LHCN-M2 (cell line): ENCODE measurements around the gene SPON1. TPM values are rescaled to one million over a fixed set of nuclear protein-coding genes. Genes with fewer than 3 reads are reported as not detected.
"Not testable (repeated sequence)": the region's sequence is repeated elsewhere in the genome, so short reads cannot be mapped to it uniquely, and the experiment has no call there.

Source experiments
- DNase-seq: peaks from one replicate; pipeline ENCODE4 v3.0.0-alpha.2; 2012; ENCODE audit warnings: low read depth
- total RNA-seq: library from RNA; depleted of rRNA; stranded (reverse); fragments of >200 nt; gene quantifications from 2 replicates; pipeline ENCODE4 v1.2.3, GENCODE V29; 2014

Gene SPON1
- total RNA-seq, 1 experiment from 2014 or later, result not detected

DNA sequence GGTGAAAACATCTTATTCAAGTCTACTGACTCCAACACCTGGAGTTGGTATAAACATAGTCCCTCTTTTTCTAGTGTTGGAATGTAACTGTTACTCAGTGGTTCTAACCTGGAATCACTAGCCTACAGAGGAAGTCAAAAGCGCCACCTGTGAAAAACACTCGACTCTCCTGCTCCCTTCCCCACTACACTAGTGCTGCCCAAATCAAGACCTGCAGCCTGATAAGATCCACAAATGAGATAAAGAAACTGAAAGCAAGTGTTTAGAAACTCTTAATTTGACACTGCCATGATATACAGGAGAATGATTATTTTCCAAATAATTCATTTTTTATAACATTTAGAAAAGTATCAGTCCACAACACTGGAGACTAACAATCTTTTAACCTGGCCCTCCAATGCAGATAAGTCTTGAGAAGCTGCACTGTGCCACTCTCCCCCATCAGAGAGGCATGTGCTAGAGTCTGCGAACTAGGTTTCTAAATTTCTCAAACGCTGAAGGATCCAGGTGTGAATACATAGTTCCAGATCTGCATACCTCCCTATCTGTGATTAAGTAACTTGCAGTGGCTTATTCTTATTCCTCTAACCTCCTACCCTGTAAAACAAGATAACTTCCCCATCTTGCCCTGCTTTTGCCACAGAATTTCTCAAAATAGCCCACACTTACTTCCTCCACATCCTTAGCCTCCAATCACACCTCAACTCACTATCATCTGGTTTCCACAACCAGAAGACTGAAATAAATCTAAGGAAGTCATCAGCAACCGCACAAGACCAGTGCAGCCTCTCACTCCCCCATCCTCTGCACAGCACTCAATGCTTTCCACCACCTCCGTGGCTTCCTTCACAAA, 308.4 kb downstream of the SPON1 start:
- no peak for DNase-seq

GRCh38 chr11:14273895-14274294, 311.4 kb downstream of the SPON1 start:
- no peak for DNase-seq

DNA sequence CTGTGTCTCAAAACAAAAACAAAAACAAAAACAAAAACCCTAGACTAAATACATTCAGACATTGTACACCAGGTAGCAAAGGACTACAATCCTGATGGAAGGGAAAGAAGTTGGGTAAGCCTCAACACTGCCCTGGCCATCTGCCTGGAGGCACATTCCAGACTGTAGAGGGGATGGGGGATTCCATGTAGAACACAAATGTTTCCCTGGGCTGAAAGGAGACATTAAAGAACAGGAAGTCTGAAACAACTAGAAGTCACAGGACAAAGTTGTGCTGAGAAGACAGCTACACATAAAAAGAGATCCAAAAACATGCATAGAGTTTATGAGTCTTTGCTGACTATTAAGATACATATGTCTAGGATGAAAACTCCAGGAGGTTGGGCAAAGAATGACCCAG, 312.6 kb downstream of the SPON1 start:
- DNase-seq, result no peak

DNA sequence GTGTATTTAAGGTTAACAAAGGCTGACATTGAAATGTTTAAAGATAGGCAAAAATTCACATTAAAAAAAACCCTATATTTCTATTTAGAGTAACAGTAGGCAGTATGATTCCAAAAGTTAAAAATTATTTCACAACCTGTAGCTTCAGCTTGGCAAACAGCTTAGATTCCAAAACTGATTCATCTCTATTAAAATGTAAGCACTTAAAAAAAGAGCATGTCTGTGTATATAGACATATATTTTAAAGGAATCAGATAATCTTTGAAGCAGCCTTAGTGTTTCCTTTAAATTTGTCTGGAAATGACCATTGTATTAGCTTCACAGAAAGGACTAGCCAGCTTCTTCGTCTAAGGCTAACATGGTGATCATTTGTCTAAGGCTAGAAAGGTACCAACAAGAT, 316.3 kb downstream of the SPON1 start:
- DNase-seq, result not testable (repeated sequence)

- DNase-seq, result peak; percentile 69
Measured at GRCh38 chr11:14288189-14288935, 325.8 kb downstream of the SPON1 start.

- DNase-seq, result no peak
Measured at GRCh38 chr11:14290422-14290821, 327.9 kb downstream of the SPON1 start.

GRCh38 chr11:14299921-14300320, 337.4 kb downstream of the SPON1 start:
- DNase-seq, result no peak

DNA sequence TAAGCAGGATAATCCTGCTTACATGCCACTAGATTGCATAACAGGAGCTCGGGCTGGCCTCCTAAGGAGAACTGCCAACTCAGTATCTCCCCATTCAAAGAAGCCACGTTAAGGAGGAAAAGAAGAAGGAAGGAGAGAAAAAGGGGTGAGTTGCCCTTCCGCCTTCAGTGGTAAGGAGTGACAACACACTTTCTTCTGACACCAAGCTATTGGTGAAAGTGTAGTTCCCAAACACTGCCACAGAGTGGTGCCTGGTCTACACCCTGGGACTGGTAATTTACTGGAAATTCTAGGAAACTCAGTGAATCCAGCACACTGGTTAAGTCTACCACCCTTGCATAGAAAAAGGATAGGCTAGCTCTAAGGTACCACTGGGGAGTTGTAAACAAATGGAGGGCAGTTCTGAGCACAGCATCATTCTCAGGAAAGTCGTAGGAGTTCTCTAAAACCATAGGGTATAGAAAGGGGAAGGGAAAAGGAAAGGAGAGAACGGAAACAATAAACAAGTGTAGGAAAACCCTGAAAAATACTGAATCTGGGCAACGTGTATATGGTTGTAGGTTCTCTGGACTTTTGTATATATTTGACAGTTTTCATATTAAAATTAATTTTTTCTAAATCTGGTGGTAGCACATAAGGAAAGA, 338.3 kb downstream of the SPON1 start:
- peak; percentile 76 for DNase-seq

GRCh38 chr11:14304601-14305000, 342.1 kb downstream of the SPON1 start:
- peak; percentile 64 for DNase-seq

- no peak for DNase-seq
Measured at GRCh38 chr11:14305649-14306048, 343.1 kb downstream of the SPON1 start.

GRCh38 chr11:14306481-14306880, 344.0 kb downstream of the SPON1 start:
- DNase-seq, result peak; percentile 9

- peak; percentile 50 for DNase-seq
Measured at GRCh38 chr11:14308114-14308896, 345.8 kb downstream of the SPON1 start.

- no peak for DNase-seq
Measured at GRCh38 chr11:14308897-14309387, 346.4 kb downstream of the SPON1 start.

- peak; percentile 19 for DNase-seq
Measured at GRCh38 chr11:14309425-14310192, 347.1 kb downstream of the SPON1 start.

- DNase-seq, result peak; percentile 39
Measured at GRCh38 chr11:14310679-14311078, 348.2 kb downstream of the SPON1 start.

GRCh38 chr11:14312736-14313438, 350.4 kb downstream of the SPON1 start:
- DNase-seq, result peak; percentile 31

GRCh38 chr11:14314127-14314526, 351.6 kb downstream of the SPON1 start:
- DNase-seq, result no peak

- no peak for DNase-seq
Measured at GRCh38 chr11:14315130-14315529, 352.6 kb downstream of the SPON1 start.
